HG03565 (cell line): Measurements from ENCODE around the gene DHX8.

Source experiments
- ATAC-seq: cut with Tn5 transposase; IDR thresholded peaks from one replicate; pipeline ENCODE4 v1.9.1; 2021; ENCODE audit warnings: mild to moderate bottlenecking, moderate library complexity; ENCODE audit not compliant: unreplicated experiment

Gene DHX8

DNA sequence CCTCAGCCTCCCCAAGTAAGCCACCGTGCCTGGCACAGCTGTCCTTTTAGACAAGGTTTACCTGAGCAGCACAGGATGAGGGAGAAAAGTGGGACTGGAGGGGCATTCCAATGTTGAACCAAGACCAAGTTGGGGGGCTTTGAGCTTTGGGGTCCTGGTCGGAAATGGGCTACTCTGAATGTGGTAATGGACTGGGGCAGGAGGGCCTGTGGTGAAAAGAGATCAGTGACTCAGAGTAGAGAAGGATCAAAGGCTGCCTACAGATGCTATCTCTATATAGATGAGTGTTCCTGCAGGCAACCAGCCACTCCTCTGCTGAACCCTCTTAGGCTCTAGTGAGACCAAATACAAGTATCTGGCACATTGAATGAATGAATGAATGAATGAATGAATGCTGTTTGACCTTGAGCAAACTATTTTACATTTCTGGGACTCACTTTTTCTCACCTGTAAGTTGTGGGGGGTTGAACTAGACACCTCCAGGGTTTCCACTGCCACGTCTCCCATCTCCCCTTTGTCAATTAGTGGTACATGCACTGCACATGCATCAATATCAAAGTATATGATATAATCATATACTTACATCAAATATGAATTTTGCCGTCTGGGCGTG, 88.7 kb downstream of the DHX8 start:
- ATAC-seq = no peak

DNA sequence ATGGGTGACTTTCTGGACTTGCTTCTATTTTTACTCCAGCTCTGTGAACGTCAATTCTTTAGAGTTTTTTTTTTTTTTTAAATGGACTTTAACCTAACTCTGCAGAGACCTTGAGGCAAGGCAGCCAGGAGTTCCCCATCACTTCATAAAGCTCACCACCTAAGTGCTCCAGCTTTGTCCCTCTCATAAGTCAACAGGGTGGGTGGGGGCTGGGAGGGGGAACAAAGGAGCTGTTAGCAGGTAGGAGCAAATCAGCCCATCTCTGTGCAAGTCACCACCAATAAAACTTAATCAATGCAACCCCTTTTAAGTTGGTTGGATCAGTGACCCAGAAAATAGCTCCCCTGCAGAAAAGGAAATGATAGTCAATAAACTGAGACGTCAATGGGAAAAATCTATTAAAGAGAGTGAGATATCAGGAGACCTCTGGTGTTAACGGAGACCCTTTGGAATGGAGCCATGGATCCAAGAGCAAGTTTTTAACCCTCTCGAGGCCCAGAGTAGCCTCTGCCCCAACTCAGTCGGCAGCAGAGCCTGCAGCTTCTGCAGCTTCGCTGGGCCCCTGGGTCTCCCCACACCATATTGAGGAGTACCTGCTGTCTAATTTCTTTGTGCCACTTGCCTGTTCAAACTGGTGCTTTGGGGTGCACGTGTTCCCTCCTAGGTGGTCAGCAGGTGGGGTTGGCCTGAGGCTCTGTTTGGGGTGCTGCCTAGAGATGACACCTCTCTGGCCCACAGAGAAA, 90.0 kb downstream of the DHX8 start:
- no peak for ATAC-seq

DNA sequence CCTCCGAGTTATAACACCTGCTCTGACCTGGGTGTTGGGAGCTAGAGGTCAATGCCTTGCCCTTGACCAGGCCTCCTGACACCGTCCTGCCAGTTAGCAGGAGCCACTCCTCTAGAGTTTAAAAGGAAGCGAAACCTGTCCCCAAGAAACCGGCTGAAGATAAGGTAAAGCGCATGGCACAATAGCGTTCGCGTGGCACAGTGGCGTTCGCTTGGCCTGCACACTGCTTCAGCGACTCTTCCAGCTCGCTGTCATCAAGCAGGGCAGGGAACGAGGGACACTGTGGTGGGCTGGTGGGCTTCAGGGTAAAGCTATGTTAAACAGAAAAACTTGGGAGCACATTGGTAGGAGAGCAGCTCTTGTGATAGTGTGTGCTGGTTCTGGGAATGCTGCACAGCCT, 90.6 kb downstream of the DHX8 start:
- no peak for ATAC-seq

DNA sequence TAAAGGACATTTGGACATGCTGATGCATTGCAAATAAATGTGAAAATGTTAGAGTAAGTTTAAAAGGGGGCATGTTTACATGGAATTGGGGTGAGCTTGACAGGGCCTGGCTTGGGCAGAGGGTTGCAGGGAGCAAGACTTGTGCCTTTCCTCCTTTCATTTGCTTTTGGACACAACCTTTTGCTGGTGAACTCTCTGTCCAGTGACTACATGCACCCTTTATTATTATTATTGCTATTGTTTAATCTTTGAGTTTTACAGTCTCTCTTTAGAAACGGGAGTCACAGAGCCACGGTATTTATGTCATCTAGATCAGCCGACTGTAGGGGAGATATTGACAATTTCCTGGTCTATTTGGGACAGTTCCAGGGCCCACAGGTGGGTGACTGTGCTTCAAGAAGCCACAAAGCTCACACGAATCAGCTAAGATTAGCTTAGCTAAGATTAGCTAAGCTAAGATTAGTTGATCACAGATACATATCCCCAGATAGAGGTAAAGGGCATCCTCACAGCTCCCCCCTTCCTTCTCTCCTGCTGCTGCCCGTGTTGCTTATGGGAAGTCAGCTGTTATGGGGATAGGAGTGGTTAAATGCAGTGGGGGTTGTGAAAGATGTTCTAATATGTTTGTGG, 91.2 kb downstream of the DHX8 start:
- ATAC-seq = no peak
